ENCODE results near the gene CLCN3. TPM values are rescaled to one million over a fixed set of nuclear protein-coding genes. Genes with fewer than 3 reads are reported as not detected.
"Not testable (repeated sequence)": the region's sequence is repeated elsewhere in the genome, so short reads cannot be mapped to it uniquely, and the experiment has no call there.

The CLCN3 gene
- total RNA-seq, 2 donors from 2014 or later, result 22.4 to 40.5 TPM

GRCh38 chr4:169677150-169677748, 56.9 kb downstream of the CLCN3 start:
- no peaks in the 10 kb centered on the region for H3K27me3 ChIP-seq
- H3K9me3 ChIP-seq, result no peaks in the 10 kb centered on the region
- TF ChIP-seq CTCF (IDR thresholded peaks at IDR 0.05) (no peak), POLR2A (IDR thresholded peaks at IDR 0.05) (no peak)
- DNase-seq, result no peak
- H3K36me3 ChIP-seq (replicated peaks in 1 of 2; ENCODE audit: insufficient read depth in 1 of 2, low read depth in 2 of 2), result peaks cover 0 to 3% of the 10 kb centered on the region in 2 donors
- whole genome bisulfite sequencing, 2 donors, result 55 to 64% methylated on average over 2 of the region's 2 CpGs
- H3K27ac ChIP-seq, result no peak overlapping the region
- peaks cover 5% of the 10 kb centered on the region for H3K4me1 ChIP-seq
- H3K4me3 ChIP-seq, result no peak overlapping the region
- no peak for ATAC-seq
- intact Hi-C loops (cut with DNase I), result no loop called here

DNA sequence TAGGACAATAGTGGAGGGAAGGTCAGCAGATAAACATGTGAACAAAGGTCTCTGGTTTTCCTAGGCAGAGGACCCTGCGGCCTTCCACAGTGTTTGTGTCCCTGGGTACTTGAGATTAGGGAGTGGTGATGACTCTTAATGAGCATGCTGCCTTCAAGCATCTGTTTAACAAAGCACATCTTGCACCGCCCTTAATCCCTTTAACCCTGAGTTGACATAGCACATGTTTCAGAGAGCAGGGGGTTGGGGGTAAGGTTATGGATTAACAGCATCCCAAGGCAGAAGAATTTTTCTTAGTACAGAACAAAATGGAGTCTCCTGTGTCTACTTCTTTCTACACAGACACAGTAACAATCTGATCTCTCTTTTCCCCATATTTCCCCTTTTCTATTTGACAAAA, 58.1 kb downstream of the CLCN3 start:
- ATAC-seq; H3K9me3 ChIP-seq; H3K27me3 ChIP-seq; H3K4me1 ChIP-seq; H3K4me3 ChIP-seq; H3K36me3 ChIP-seq (replicated peaks in 1 of 2; ENCODE audit: insufficient read depth in 1 of 2, low read depth in 2 of 2); intact Hi-C loops (cut with DNase I); H3K27ac ChIP-seq; DNase-seq: not testable (repeated sequence)
- WGBS, 2 donors, result 72 to 88% methylated on average over 2 of the region's 2 CpGs

DNA sequence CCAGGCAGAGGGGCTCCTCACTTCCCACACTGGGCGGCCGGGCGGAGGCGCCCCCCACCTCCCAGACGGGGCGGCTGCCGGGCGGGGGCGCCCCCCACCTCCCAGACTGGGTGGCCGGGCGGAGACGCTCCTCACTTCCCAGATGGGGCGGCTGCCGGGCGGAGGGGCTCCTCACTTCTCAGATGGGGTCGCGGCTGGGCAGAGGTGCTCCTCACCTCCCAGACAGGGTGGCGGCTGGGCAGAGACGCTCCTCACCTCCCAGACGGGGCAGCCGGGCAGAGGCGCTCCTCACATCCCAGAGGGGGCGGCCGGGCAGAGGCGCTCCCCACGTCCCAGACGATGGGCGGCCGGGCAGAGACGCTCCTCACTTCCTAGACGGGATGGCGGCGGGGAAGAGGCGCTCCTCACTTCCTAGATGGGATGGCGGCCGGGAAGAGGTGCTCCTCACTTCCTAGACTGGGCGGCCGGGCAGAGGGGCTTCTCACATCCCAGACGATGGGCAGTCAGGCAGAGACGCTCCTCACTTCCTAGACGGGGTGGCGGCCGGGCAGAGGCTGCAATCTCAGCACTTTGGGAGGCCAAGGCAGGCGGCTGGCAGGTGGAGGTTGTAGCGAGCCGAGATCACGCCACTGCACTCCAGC, 58.7 kb downstream of the CLCN3 start:
- intact Hi-C loops (cut with DNase I); H3K27ac ChIP-seq; H3K4me1 ChIP-seq; H3K4me3 ChIP-seq; H3K36me3 ChIP-seq (replicated peaks in 1 of 2; ENCODE audit: insufficient read depth in 1 of 2, low read depth in 2 of 2); H3K9me3 ChIP-seq; H3K27me3 ChIP-seq; DNase-seq; ATAC-seq: not testable (repeated sequence)
- 86 to 94% methylated on average over 10 to 42 of the region's 47 CpGs for WGBS, 2 donors

DNA sequence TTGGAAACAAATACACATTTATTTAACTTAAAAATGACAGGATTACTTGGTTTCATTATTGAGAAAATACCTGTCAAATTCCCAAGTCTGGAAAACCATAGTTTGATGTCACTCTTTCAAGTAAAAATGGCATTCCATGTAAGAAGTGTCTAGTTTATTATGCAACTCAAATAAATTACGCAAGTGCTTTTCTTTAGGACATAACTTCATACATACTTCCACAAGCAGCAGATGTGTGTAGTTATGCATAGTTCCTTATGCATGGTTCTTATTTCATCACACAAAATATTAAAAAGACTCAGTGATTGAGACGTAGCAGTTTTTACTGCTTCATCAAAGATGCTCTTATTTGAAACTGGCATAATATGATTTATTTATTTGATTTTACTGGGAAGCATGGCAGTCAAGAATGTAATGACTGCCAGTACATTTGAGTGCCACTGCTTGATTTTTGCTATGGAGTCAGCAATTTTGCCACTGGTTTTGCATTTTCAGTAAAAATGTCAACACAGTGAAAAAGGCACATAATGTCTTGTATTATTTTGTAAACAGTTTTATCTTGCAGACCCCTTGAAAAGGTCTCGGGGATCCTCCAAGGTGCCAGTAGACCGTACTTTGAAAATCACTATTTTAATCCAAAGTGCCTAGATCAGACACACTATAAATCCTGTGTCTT, 62.1 kb downstream of the CLCN3 start:
- no peak overlapping the region for H3K4me3 ChIP-seq
- 85 to 86% methylated on average over 4 of the region's 4 CpGs for WGBS, 2 donors
- peaks cover 0 to 1% of the 10 kb centered on the region in 2 donors for H3K36me3 ChIP-seq (replicated peaks in 1 of 2; ENCODE audit: insufficient read depth in 1 of 2, low read depth in 2 of 2)
- H3K27ac ChIP-seq, result no peak overlapping the region
- H3K4me1 ChIP-seq, result no peaks in the 10 kb centered on the region
- DNase-seq (no peak), ATAC-seq (no peak)
- no peaks in the 10 kb centered on the region for H3K27me3 ChIP-seq
- intact Hi-C loops (cut with DNase I), result no loop called here
- TF ChIP-seq CTCF (IDR thresholded peaks at IDR 0.05) (no peak), POLR2A (IDR thresholded peaks at IDR 0.05) (no peak)
- no peaks in the 10 kb centered on the region for H3K9me3 ChIP-seq

DNA sequence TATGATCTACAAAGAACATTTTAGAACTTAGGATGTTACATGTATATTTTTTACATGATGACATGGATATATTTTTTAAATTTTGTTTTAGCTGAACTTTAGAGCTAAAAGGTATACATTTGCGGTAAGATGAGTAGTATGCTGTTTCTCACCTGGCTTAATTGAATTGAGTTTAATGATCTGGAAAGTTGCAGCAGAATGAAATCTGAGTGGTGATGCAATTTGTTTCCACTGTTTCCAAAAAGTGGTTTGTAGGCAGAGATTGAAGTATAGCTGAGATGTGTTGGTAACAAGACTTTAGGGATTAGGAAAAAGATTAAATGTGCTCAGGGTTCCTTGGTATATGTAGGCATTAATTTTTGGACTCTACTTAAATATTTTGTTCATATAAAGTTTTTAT, 69.3 kb downstream of the CLCN3 start:
- 86 to 100% methylated on average over 1 of the region's 1 CpG for WGBS, 2 donors
- ATAC-seq (no peak), DNase-seq (no peak)
- intact Hi-C loops (cut with DNase I), result no loop called here
- H3K36me3 ChIP-seq (replicated peaks in 1 of 2; ENCODE audit: insufficient read depth in 1 of 2, low read depth in 2 of 2), result peaks cover 0 to 8% of the 10 kb centered on the region in 2 donors
- no peaks in the 10 kb centered on the region for H3K27me3 ChIP-seq
- TF ChIP-seq CTCF (IDR thresholded peaks at IDR 0.05), result no peak
- TF ChIP-seq POLR2A (IDR thresholded peaks at IDR 0.05), result no peak
- no peaks in the 10 kb centered on the region for H3K4me1 ChIP-seq
- no peaks in the 10 kb centered on the region for H3K9me3 ChIP-seq
- no peak overlapping the region for H3K4me3 ChIP-seq
- no peak overlapping the region for H3K27ac ChIP-seq
